ENCODE measurements around the gene ZNF385C.
A peak's percentile ranks its signal among the peaks of the same experiment; 100 is the strongest.
"Not testable (repeated sequence)": the region's sequence is repeated elsewhere in the genome, so short reads cannot be mapped to it uniquely, and the experiment has no call there.

Gene ZNF385C

GRCh38 chr17:42097691-42098631 lies at the start of gene ZNF385C:
Gene ZNF385C (minus strand): TSS chr17:42098473. CDS start chr17:42063056, 35,417 bp downstream.
- DNase-seq (ENCODE audit: low read depth, low spot score), result no peak

DNA sequence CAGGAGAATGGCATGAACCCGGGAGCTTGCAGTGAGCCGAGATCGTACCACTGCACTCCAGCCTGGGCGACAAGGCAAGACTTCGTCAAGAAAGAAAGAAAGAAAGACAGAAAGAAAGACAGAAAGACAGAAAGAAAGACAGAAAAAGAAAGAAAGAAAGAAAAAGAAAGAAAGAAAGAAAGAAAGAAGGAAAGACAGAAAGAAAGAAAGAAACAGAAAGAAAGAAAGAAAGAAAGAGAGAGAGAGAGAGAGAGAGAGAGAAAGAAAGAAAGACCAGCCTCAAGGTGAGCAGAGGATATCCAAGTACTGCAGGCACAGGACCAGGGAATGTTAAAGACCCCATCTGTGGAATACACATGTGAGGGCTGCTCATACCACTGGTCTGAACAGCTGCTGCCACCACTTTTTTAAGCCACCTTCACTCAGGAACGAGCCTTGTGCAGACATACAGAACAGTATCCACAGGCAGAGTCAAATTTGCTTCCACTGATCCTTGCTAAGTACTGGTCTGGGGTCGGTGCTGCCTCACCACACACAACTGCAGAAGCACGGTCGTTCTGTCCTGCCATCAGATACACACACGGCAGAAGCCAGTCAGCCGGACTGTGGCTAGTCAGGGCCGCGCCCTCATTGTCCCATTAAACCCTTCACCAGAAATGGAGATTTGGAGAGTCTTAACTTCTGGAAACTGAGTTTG lies 48.8 kb upstream of the ZNF385C start:
- no peak for DNase-seq (ENCODE audit: low read depth, low spot score)
- no peak overlapping the region for H3K27ac ChIP-seq

More at GRCh38 chr17:42097691-42098631, at the start of gene ZNF385C:
- H3K27ac ChIP-seq, result no peak within 1 kb of the TSS

GRCh38 chr17:42143138-42143537 lies 44.9 kb upstream of the ZNF385C start:
- H3K27ac ChIP-seq, result peak overlapping the region; percentile 9
- DNase-seq (ENCODE audit: low read depth, low spot score), result not testable (repeated sequence)

DNA sequence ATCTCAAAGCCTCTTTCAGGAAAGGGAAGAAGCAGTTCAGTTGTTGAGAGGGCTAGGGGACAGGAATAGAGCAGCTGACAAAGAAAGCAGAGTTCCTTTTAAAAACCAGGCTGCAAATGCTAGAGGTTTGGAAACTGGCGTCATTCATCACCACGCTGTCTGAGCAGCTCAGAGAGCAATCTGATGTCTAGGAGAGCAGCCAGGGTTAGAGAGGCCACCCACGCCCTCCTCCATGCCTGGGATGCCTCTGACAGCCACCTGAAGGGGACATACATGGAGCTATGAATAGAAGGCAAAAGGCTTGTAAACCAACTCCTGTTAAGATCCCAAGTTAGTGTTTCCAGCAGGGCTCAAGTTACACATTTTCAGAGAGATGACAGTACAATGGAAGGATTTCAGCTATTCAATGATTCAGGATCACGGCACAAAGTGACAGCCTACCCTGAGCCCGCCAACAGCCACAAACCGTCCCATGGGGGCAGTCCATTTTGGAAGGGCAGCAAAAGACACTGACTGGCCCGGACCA lies 44.2 kb upstream of the ZNF385C start:
- H3K27ac ChIP-seq, result peak overlapping the region; percentile 9
- DNase-seq (ENCODE audit: low read depth, low spot score), result no peak

- DNase-seq (ENCODE audit: low read depth, low spot score), result no peak
- H3K27ac ChIP-seq, result no peak overlapping the region
Measured at GRCh38 chr17:42141382-42141781, 43.1 kb upstream of the ZNF385C start.

- DNase-seq (ENCODE audit: low read depth, low spot score); H3K27ac ChIP-seq: not testable (repeated sequence)
Measured at GRCh38 chr17:42140690-42141089, 42.4 kb upstream of the ZNF385C start.

GRCh38 chr17:42138749-42139492 lies 40.6 kb upstream of the ZNF385C start:
- H3K27ac ChIP-seq, result no peak overlapping the region
- DNase-seq (ENCODE audit: low read depth, low spot score), result no peak

- H3K27ac ChIP-seq, result peak overlapping the region; percentile 70
- no peak for DNase-seq (ENCODE audit: low read depth, low spot score)
Measured at GRCh38 chr17:42136654-42137051, 38.4 kb upstream of the ZNF385C start.

GRCh38 chr17:42135664-42136653 lies 37.7 kb upstream of the ZNF385C start:
- peak overlapping the region; percentile 70 for H3K27ac ChIP-seq
- DNase-seq (ENCODE audit: low read depth, low spot score), result no peak

DNA sequence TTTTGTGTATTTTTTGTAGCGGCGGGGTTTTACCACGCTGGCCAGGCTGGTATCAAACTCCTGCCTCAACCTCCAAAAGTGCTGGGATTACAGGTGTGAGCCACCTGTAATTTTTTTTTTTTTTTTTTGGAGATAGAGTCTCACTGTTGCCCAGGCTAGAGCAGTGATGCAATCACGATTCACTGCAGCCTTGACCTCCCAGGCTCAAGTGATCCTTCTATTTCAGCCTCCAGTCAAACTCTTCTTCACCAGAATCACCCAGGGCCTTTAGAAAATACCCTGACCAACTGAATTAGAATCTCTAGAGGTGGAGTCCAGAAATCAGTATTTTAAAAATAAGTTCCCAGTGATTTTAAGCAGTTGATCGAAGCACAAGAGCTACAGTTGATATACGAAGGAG lies 36.9 kb upstream of the ZNF385C start:
- H3K27ac ChIP-seq, result peak overlapping the region; percentile 70
- no peak for DNase-seq (ENCODE audit: low read depth, low spot score)

DNA sequence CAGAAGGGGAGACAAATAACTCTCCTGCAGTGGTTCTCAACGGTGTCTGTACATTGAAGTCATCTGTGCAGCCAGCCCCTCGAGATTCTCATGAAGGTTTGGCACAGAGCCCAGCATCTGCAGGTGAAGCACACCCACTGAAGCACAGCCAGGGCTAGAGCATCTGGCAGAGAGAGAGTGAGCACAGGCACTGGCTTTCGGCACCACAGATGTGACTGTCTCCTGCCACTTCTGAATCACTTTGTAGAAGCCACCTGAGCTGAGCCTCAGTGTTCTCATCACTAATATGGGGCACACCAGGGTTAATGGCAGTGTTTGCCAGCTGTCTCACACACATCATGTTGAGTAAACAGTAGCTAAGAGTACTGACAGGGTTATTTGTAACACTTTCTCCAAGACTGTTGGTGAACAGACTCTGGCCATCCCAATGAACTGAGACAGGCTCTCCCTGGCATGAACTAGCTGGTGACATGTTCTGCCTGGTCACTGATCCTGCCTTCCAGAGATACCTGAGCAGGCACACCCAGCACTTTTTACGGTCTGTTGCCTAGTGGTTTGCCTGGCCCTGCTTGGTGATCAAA lies 35.3 kb upstream of the ZNF385C start:
- H3K27ac ChIP-seq, result peak overlapping the region; percentile 70
- no peak for DNase-seq (ENCODE audit: low read depth, low spot score)

DNA sequence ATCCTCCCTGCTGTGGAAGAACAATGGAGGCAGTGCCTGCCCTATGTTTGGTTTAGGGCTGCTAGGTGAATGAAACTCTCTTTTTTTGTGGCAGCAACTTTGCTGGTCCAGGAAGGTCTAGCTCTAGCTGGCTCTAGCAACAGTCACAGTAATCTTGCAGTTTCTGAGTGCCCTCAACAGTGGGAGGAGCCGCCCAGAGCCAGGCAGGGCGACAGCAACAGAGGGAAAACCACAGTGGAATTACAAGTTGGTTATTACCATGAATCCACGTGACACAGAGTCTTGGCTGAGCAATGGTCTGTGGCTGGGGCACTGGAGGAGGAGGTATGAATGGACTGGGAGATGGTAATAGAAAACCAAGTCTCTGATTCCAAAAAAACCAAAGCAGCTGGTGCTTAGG lies 34.7 kb upstream of the ZNF385C start:
- peak overlapping the region; percentile 70 for H3K27ac ChIP-seq
- DNase-seq (ENCODE audit: low read depth, low spot score), result no peak

- H3K27ac ChIP-seq, result no peak overlapping the region
Measured at GRCh38 chr17:42131981-42132432, 33.7 kb upstream of the ZNF385C start.

DNA sequence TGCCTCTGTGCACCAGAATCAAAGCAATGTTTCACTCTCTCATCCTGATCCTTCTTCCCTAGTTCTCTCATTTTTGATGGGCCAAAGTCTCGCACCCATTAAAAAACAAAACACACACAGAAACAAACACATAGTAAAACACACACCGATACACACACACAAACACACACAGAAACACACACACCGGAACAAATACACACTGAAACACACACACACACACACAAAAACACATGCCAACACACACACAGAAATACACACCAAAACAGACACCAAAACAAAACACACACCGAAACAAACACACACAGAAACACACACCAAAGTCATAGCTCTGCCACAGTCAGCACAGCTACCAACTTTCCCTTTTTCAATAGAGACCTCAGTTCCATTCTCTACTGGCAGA lies 33.0 kb upstream of the ZNF385C start:
- H3K27ac ChIP-seq, result no peak overlapping the region
- DNase-seq (ENCODE audit: low read depth, low spot score), result no peak

More at GRCh38 chr17:42131981-42132432, 33.7 kb upstream of the ZNF385C start:
- DNase-seq (ENCODE audit: low read depth, low spot score), result no peak

DNA sequence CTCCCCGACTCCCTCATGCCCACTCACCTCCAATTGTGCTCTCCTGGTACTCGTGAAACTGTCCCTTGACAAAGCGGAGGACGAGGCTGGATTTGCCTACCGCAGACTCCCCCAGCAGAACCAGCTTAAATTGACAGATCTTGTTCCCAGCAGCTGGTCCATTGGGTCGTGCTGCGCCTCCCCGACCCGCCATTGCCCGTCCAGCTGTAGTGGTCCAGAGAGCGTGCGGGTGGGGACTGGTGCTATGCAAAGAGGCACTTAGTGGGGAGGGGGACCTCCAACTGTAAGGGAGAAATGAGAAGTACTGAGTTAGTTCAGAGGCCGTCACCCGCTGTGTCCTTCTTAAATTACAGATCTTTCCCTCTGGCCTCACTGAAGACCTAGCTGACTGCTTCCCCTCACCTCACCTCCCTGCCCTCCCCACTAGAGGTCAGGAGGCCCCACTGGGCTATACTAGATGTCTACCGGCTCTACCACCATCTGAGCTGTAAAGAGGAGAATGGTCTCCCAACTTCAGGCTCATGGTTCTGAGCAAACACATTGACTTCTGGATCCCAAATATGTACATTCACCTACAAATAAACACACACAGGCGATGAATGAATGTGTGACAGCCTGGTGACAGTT lies 32.1 kb upstream of the ZNF385C start:
- H3K27ac ChIP-seq, result no peak overlapping the region
- no peak for DNase-seq (ENCODE audit: low read depth, low spot score)

- DNase-seq (ENCODE audit: low read depth, low spot score), result no peak
- no peak overlapping the region for H3K27ac ChIP-seq
Measured at GRCh38 chr17:42129109-42129837, 31.0 kb upstream of the ZNF385C start.

DNA sequence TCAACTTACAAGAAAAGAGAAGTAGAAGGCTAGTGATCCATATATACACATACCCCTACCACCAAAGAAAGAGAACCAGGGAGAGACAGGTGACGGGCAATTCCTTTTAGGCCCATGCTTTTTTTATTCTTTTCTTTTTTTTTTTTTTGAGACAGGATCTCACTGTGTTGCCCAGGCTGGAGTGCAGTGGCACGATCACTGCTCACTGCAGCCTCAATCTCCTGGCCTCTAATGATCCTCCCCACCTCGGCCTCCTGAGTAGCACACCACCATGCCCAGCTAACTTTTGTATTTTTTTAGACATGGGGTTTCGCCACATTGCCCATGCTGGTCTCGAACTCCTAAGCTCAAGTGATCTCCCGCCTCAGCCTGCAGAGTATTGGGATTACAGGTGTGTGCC lies 29.1 kb upstream of the ZNF385C start:
- no peak overlapping the region for H3K27ac ChIP-seq
- no peak for DNase-seq (ENCODE audit: low read depth, low spot score)

DNA sequence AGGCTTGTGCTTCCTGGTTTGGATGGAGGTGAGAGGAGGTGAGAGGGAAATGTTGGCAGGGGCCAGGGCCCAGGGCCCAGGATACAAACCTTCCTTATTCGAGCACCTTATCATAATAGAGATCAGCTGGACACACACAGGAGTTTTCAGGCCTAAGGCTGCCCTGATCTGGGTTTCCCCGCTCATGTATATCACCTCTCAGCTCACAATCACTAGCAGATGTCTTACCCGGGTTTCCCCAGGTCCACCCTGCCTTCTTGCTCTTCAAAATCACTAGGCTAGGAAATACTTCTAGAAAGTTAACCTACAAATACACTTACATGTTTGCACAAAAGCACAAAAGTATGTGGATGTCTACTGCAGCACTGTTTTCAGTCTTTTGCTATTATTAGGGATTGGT lies 28.6 kb upstream of the ZNF385C start:
- H3K27ac ChIP-seq, result no peak overlapping the region
- no peak for DNase-seq (ENCODE audit: low read depth, low spot score)

All from epithelial cell of prostate (primary cell).